Omental fat pad (tissue), 4 donors: ENCODE measurements around the gene STK36. TPM values are rescaled to one million over a fixed set of nuclear protein-coding genes. Genes with fewer than 3 reads are reported as not detected.

Source experiments
- ATAC-seq: fragments of 150-250 bp; one replicate; pipeline ENCODE4 v1.9.1; 2016; ENCODE audit warnings: mild to moderate bottlenecking, moderate library complexity; ENCODE audit not compliant: low FRiP score
- DNase-seq: peaks from one replicate; pipeline ENCODE4 v3.0.0-alpha.2; 2019; ENCODE audit warnings: low spot score
- CTCF ChIP-seq, 3 donors: fragments of 450-650 bp; IDR thresholded peaks; one replicate each; pipeline ENCODE4 v1.5.1; 2016 to 2017; ENCODE audit warnings: antibody characterized with exemption in 3 of 3, mild to moderate bottlenecking in 3 of 3, moderate library complexity in 2 of 3
- total RNA-seq, 4 donors: library from RNA; depleted of rRNA; stranded (reverse); fragments of >200 nt; gene quantifications; one replicate each; pipeline ENCODE4 v1.1.0, GENCODE V29; 2016

Gene STK36
- total RNA-seq, 4 donors from 2014 or later: 15.6 to 45.7 (median 23.1) TPM

- DNase-seq: no peak
- TF ChIP-seq CTCF (IDR thresholded peaks at IDR 0.05): no peak
- ATAC-seq: no peak
These were observed 73.9 kb downstream of the STK36 start for GRCh38 chr2:218745559-218746469.

GRCh38 chr2:218746470-218746795 lies 74.5 kb downstream of the STK36 start:
- ATAC-seq (no peak), DNase-seq (no peak)
- no peak for TF ChIP-seq CTCF (IDR thresholded peaks at IDR 0.05)

GRCh38 chr2:218746960-218747359 lies 75.1 kb downstream of the STK36 start:
- no peak for ATAC-seq
- TF ChIP-seq CTCF (IDR thresholded peaks at IDR 0.05): no peak
- no peak for DNase-seq

- no peak for TF ChIP-seq CTCF (IDR thresholded peaks at IDR 0.05)
These were observed 77.0 kb downstream of the STK36 start for GRCh38 chr2:218748741-218749441.

More at GRCh38 chr2:218748741-218749441, 77.0 kb downstream of the STK36 start:
- DNase-seq (no peak), ATAC-seq (no peak)

Other genes with a start within 250 kb of the STK36 start
- 10 to 100 TPM in 2 of 4 donors, 1 to 10 TPM in 2; 8.5 to 44.6 (median 12.2) TPM for gene USP37, start 103.7 kb upstream of the STK36 start, total RNA-seq
- gene CNOT9, start 103.2 kb upstream of the STK36 start, total RNA-seq: 10 to 100 TPM; 35.7 to 88.7 (median 57.9) TPM
- gene PLCD4, start 64.2 kb upstream of the STK36 start, total RNA-seq: 1 to 10 TPM in 3 of 4 donors, under 1 TPM in 1; 0.56 to 2.9 (median 2.0) TPM
- gene ZNF142, start 12.5 kb upstream of the STK36 start, total RNA-seq: 10 to 100 TPM; 10.0 to 26.0 (median 18.1) TPM
- gene BCS1L, start 12.4 kb upstream of the STK36 start, total RNA-seq: 10 to 100 TPM; 19.3 to 40.0 (median 20.3) TPM
- gene RNF25, start 84 bp upstream of the STK36 start, total RNA-seq: 10 to 100 TPM; 11.4 to 21.4 (median 18.1) TPM
- 10 to 100 TPM in 3 of 4 donors, 1 to 10 TPM in 1; 9.5 to 24.3 (median 15.0) TPM for gene TTLL4, start 38.7 kb downstream of the STK36 start, total RNA-seq
- gene CYP27A1, start 110.1 kb downstream of the STK36 start, total RNA-seq: 10 to 100 TPM; 22.6 to 89.0 (median 35.9) TPM
- not detected for gene PRKAG3, start 159.7 kb downstream of the STK36 start, total RNA-seq
- gene WNT6, start 187.7 kb downstream of the STK36 start, total RNA-seq: 1 to 10 TPM in 2 of 4 donors, under 1 TPM in 2; 0.19 to 2.7 (median 0.62) TPM
- gene WNT10A, start 208.8 kb downstream of the STK36 start, total RNA-seq: 1 to 10 TPM in 1 of 4 donors, under 1 TPM in 1, not detected in 2; 0.36 to 2.3 TPM